Measurements from ENCODE around the gene TIMP3. TPM values are rescaled to one million over a fixed set of nuclear protein-coding genes. Genes with fewer than 3 reads are reported as not detected.
A peak's percentile ranks its signal among the peaks of the same experiment; 100 is the strongest.

TIMP3 gene
- total RNA-seq, 1 donor from 2014 or later: 26.7 TPM

- ATAC-seq (no peak), DNase-seq (ENCODE audit: low spot score) (no peak)
Observed at GRCh38 chr22:32827049-32827602, 25.6 kb downstream of the TIMP3 start.

GRCh38 chr22:32828150-32828549 is 26.6 kb downstream of the TIMP3 start:
- no peak for ATAC-seq
- no peak for DNase-seq (ENCODE audit: low spot score)

GRCh38 chr22:32828561-32828960 is 27.1 kb downstream of the TIMP3 start:
- DNase-seq (ENCODE audit: low spot score) (no peak), ATAC-seq (no peak)

- no peak for DNase-seq (ENCODE audit: low spot score)
- ATAC-seq: no peak
Observed at GRCh38 chr22:32829451-32829851, 27.9 kb downstream of the TIMP3 start.

- ATAC-seq: peak; percentile 74
- peak; percentile 57 for DNase-seq (ENCODE audit: low spot score)
Observed at GRCh38 chr22:32830473-32830872, 29.0 kb downstream of the TIMP3 start.

GRCh38 chr22:32830957-32831356 is 29.5 kb downstream of the TIMP3 start:
- ATAC-seq (no peak), DNase-seq (ENCODE audit: low spot score) (no peak)

GRCh38 chr22:32831584-32831983 is 30.1 kb downstream of the TIMP3 start:
- DNase-seq (ENCODE audit: low spot score) (no peak), ATAC-seq (no peak)

- DNase-seq (ENCODE audit: low spot score) (no peak), ATAC-seq (no peak)
Observed at GRCh38 chr22:32832174-32832573, 30.7 kb downstream of the TIMP3 start.

- ATAC-seq (peak; percentile 66), DNase-seq (ENCODE audit: low spot score) (no peak)
Observed at GRCh38 chr22:32836280-32837123, 35.0 kb downstream of the TIMP3 start.

GRCh38 chr22:32837142-32837541 is 35.6 kb downstream of the TIMP3 start:
- DNase-seq (ENCODE audit: low spot score) (no peak), ATAC-seq (no peak)

GRCh38 chr22:32837803-32838202 is 36.3 kb downstream of the TIMP3 start:
- ATAC-seq: no peak
- no peak for DNase-seq (ENCODE audit: low spot score)

- DNase-seq (ENCODE audit: low spot score) (no peak), ATAC-seq (no peak)
Observed at GRCh38 chr22:32839831-32840584, 38.5 kb downstream of the TIMP3 start.

- ATAC-seq: no peak
- no peak for DNase-seq (ENCODE audit: low spot score)
Observed at GRCh38 chr22:32841175-32841574, 39.7 kb downstream of the TIMP3 start.

GRCh38 chr22:32842486-32842885 is 41.0 kb downstream of the TIMP3 start:
- ATAC-seq (no peak), DNase-seq (ENCODE audit: low spot score) (no peak)

GRCh38 chr22:32843300-32843699 is 41.8 kb downstream of the TIMP3 start:
- ATAC-seq (no peak), DNase-seq (ENCODE audit: low spot score) (no peak)

- ATAC-seq (no peak), DNase-seq (ENCODE audit: low spot score) (no peak)
Observed at GRCh38 chr22:32844251-32844650, 42.7 kb downstream of the TIMP3 start.

- no peak for ATAC-seq
- DNase-seq (ENCODE audit: low spot score): no peak
Observed at GRCh38 chr22:32846780-32847491, 45.4 kb downstream of the TIMP3 start.

- DNase-seq (ENCODE audit: low spot score) (no peak), ATAC-seq (no peak)
Observed at GRCh38 chr22:32848226-32848625, 46.7 kb downstream of the TIMP3 start.

GRCh38 chr22:32849501-32849900 is 48.0 kb downstream of the TIMP3 start:
- ATAC-seq: no peak
- DNase-seq (ENCODE audit: low spot score): no peak

- no peak for ATAC-seq
- DNase-seq (ENCODE audit: low spot score): no peak
Observed at GRCh38 chr22:32850157-32850556, 48.7 kb downstream of the TIMP3 start.
